Peyer's patch (tissue), 4 donors: ENCODE results near the gene TBC1D13.

ENCODE experiments used
- POLR2A ChIP-seq, 2 donors: fragments of 450-650 bp; IDR thresholded peaks; one replicate each; pipeline ENCODE4 v1.5.1; 2017; ENCODE audit warnings: antibody characterized with exemption in 2 of 2, mild to moderate bottlenecking in 2 of 2, moderate library complexity in 2 of 2
- TF ChIP-seq, protein P1 (sequence below), 6 experiments: fragments of 450-650 bp in 4 of 6; fragments of 200-600 bp in 2 of 6; sonication (generic) in 1 of 6; IDR thresholded peaks; one replicate each; pipeline ENCODE4 v1.5.1; 2017 to 2019; ENCODE audit warnings: antibody characterized with exemption in 6 of 6, mild to moderate bottlenecking in 3 of 6, moderate library complexity in 1 of 6

DNA sequence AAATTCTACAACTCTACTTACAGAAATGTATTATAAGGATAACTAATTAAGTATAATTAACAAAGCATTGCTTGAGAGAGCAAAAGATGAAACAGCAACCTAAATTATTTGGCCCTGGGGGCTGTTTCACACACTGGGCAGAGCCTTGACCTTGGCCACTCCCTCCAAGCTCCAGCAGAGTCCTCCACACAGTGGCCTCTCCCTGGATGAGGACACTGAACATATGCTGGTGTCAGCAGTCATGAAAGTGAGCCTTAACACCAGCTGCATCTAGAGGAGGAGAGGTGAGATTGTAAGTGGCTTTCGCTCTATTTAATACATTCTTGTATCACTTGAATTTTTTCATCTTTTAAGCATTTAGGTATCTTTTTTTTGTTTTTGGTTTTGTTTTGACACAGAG, 39.8 kb upstream of the TBC1D13 start:
- TF ChIP-seq, protein P1, sequence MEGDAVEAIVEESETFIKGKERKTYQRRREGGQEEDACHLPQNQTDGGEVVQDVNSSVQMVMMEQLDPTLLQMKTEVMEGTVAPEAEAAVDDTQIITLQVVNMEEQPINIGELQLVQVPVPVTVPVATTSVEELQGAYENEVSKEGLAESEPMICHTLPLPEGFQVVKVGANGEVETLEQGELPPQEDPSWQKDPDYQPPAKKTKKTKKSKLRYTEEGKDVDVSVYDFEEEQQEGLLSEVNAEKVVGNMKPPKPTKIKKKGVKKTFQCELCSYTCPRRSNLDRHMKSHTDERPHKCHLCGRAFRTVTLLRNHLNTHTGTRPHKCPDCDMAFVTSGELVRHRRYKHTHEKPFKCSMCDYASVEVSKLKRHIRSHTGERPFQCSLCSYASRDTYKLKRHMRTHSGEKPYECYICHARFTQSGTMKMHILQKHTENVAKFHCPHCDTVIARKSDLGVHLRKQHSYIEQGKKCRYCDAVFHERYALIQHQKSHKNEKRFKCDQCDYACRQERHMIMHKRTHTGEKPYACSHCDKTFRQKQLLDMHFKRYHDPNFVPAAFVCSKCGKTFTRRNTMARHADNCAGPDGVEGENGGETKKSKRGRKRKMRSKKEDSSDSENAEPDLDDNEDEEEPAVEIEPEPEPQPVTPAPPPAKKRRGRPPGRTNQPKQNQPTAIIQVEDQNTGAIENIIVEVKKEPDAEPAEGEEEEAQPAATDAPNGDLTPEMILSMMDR (IDR thresholded peaks at IDR 0.05) = no peak
- no peak for TF ChIP-seq POLR2A (IDR thresholded peaks at IDR 0.05)
